NCI-H1417 treated with DMSO at 0.1 percent for 48 hours (cell line): Measurements from ENCODE around the gene TAF1B.

Experiments
- DNase-seq: peaks from one replicate; lab custom pipeline; 2025; lab: John Stamatoyannopoulos, UW

The TAF1B gene

DNA sequence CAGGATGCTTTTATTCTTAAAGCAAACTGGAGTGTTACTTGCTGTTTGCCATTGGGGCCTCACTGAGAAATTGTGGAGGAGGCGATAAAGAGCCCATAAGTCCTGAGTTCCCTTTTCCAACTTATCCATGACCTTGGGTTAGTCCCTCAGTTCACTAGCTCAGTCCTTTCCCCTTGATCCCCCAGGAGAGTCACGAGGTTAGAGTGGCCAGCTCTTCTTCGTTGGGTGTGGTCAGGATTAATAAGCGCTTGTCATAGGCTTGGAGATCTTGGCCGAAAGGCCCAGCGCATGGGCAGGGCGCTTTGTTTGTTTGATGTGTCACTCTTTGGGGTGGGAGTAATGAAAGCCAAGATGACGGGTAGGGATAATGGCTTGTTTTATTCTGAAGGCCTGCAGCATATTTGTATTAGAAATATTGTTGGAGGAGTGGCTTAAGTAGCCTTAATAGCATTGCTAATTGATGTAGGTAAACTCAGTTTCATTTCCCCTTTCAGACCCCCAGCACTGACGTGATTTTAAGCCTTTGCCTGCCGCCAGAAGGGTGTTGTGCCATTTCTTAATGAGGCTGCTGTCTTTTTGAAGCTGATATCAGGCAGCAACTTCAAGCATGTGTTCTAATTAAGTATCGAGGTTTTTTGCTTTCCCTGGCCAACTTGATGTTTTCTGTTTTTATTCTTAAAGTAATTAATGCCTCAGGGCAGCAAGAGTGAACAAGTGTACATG is 123.9 kb downstream of the TAF1B start:
- DNase-seq, result no peak

DNA sequence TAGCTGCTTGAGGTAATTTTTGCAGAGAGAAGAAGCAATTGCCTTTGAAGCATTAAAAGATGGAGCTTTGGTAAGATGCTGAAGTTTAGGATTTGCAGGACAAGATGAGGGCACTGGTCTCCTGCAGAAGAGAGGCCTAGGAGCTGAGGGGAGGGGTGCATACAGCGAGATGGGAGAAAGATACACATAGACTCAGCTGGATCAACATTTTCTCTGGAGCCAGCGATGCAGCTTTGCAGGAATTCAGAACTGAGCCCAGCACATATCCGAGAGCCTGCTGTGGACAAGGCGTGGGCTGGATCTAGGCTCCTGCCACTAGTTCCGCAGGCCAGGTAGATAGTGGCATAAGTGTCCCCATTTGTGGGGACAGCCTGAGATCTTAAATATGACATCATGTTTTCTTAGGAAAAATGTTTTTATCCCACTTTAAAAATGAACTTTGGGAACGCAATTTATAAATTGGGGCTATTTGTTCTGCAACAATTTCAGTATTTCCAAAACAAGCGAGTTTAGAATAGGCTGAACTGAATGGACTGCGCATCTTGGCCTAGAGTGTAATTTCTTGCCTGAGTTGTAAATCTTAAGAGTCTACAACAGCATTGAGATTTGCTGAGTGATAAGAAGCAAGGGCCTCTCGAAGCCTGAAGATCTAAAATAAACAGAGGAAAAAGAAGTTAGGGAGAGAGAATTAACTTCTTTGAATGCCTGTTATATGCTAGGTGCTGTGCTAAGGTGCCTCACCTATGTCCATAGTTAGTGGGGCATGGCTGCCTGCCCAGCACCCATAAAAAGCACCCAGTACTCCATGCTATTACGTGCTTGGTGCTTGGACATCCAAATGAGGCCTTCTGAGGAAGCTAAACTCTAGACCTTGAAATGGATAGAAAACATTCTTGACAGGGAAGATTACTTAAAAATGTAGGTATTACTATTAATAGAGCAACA is 125.6 kb downstream of the TAF1B start:
- DNase-seq, result no peak

DNA sequence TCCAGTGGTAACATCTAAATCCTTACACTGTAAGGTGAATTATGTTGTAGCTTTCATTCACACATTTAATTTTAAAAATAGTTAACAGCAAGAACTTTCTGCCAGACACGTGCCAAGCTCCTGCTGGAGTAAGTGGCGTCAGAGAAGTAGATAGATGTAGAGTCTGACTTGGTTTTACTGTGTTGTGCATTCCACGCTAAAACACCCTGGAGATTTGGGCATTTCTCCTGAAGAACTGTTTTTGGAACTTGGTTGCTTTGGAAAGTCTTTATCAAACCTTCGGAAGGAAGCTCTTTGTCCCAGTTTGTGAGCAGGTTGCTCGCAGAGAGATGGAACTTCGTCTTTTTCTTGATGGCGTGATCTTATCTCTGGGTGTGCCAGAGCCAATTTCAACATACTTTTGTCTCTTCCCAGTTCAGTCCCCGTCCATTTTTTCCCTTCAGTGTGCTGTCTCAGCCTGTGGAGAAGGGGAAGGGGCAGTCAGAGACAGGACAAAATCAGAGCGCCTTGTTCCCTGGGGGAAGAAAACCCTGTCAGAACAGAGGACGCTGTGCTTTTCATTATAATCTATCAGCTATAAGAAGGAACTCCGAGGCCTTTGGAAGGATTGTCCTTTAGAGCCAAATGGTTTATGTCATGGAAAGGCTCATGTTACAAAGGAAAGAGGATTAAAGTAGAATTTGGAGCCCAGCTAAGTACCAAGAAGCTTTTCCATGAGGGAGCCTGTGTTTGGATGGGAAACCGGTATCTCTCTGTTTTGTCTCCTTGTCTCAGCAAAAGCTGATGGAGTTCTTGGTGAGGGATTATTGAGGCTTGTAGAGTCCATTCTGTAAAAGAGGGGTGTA is 127.1 kb downstream of the TAF1B start:
- no peak for DNase-seq

- no peak for DNase-seq
Measured at GRCh38 chr2:9971105-9971818, 128.0 kb downstream of the TAF1B start.

GRCh38 chr2:9971890-9972289 is 128.6 kb downstream of the TAF1B start:
- DNase-seq, result no peak

DNA sequence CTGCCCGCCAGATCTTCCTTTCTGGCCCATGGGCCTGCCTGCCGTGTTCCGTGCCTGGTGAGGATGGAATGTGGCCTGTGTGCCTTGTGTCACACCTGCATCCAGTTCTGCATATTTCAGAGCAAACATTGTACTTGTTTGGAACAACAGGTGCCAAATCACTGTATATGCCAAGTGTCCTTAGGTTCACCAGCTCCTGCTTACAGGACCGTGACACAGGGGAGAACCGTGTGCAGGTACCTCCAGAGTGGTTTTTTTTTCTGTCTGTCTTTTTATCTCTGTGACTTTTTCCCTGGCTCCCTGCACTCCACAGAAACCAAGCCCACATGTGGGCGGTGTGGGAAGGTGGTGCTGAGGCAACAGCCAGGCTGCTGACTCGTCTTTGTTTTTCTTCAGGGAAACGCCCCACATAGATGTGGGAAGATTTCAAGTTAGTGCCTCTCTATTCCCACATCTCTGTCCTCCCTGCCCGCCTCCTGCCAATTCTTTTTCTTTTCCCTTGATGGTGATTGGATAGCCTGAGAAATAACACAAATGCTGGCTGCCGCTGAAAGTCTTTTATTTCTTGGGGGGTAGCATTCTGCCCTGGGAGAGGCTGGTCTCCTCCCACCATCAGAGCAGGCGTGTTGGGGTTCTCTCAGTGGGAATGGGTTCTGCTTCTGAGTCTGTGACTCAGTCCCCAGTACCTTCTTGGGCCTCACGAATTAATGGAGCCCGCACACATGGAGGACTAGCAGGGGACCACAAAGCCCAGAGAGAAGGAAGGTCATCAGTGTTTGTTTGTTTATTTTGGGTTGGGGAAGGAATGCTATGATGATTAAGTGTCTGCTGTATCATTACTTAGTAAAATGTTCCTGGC is 129.6 kb downstream of the TAF1B start:
- no peak for DNase-seq

DNA sequence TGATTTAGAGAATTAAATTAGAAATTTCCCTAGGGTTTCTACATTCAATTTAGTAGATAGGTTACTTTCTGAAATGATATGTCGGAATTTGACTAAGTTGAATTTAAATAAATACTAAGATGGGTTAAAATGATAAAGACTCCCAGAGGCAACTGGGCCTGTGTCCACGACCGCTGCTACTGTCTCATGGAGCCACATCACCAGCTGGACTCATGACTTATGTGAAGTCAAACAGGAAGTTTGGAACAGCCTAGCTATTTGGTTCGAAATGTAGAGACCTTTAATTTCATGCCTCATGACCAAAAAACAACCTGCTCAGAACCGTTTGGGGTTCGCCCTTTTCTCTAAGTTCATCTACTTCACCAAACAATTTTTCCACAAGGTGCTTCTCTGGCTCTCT is 130.4 kb downstream of the TAF1B start:
- no peak for DNase-seq

DNA sequence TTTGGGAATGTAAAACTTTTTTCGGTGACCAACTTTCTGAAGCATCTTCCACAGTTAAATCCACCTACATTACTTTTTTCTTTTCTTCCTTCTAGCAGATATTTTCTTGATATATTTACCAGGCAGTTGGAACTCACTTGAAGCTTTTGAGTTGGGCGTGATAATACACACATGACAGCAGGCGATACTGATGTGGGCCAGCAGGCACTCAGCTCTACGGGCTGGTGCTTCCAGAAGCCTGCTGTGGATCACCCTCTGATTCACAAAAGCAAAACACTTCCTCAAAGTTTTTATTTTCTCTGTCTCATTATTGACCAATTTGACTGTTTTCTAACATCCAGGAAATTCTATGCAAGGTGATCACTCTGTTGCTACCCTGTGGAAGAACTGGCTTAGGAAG is 131.1 kb downstream of the TAF1B start:
- no peak for DNase-seq

DNA sequence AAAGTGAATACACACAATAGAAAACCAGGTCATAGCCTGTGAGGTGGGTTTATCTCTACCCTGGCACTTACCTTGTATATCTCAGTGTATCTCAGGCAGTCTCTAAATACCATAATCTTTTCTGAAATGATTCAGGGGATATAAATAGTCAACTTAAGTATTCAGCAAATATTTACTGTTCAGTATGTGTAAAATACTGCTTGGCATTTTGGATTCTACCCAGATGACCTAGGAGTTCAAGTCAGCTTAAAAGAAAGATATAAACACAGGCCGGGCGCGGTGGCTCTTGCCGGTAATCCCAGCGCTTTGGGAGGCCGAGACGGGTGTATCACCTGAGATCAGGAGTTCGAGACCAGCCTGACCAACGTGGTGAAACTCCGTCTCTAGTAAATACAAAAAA is 132.1 kb downstream of the TAF1B start:
- DNase-seq, result no peak

GRCh38 chr2:9975805-9976447 is 132.7 kb downstream of the TAF1B start:
- DNase-seq, result no peak

- no peak for DNase-seq
Measured at GRCh38 chr2:9979977-9980376, 136.7 kb downstream of the TAF1B start.

- no peak for DNase-seq
Measured at GRCh38 chr2:9980520-9980919, 137.2 kb downstream of the TAF1B start.

DNA sequence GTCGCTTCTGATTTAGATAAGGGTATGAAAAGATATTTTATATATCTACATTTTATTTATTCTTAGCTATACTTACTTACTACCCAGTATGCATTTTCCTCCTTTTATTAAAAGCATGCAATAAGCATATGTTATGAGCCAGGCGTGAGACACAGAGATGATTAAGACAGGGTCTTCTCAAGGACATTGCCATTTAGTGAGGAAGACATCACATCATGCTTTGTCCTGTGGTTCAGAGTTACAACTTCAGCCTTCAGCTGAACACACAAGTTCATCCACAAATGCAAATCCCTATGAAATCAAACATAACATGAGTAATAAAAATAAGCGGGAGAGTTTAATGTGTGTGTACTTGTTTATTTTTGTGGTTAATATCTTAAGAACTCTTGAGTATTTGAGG is 138.4 kb downstream of the TAF1B start:
- no peak for DNase-seq

DNA sequence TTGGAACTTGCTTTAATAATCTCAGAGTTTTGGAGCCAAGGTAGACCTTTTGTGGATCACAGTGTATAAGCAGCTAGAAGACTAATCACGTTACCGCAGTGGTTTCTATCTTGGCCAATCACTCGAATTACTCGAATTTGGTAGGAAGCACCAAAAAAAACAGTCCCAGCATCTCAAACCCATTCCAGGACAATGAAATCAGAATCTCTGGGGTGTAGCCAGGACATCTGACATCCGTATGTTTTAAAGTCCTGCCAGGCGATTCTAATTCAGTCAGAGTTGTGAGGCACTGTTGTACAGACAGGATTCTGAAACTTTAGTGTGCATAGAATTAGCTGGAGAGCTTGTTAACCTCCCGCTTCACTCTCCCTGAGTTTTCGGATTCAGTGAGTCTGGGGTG is 139.0 kb downstream of the TAF1B start:
- no peak for DNase-seq

DNA sequence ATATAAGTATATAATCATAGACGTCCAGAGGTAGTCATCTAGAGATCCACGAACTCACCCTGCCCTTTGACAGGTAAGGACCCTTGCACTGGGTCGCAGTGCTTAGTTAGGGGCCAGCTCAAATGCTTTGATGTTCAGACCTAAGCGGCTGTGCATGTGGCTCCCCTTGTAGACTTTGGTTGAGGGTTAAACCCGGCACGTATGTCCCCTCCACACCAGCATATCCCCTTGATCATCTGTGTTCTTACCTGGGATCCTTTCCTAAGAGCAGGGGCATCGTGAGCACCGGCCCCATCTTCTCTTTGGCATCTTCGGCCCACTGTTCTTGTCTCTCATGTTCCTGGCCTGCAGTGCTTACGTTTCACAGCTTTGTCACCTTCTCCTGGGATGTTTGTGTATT is 139.6 kb downstream of the TAF1B start:
- no peak for DNase-seq

DNA sequence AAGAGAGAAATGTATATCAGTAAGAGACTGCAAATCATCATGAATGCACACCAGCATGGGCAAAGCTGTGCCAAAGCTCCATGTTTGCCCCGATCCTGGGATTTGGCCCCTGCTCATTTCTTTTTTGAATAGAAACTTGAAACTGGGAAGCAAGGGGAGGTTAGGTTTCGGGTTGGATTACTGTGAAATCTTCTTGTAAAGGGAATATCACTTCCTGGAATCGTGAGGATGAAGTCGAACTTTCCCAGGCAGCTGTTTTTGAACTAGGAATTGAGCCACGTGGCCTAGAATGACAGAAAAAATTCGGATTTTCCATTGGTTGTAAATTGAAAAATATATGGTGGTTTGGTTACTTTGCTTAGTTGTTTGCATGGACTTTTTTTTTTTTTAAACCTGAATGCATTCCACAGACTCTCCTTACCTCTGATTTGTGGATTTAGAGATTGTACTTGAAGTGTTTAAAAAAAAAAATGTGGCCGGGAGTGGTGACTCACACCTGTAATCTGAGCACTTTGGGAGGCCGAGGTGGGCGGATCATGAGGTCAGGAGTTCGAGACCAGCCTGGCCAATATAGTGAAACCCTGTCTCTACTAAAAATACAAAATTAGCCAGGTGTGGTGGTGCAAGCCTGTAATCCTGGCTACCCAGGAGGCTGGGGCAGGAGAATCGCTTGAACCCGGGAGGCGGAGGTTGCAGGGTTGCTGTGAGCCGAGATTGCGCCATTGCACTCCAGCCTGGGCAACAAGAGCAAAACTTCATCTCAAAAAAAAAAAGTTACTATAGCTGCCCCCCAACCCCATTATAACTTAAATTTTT is 140.3 kb downstream of the TAF1B start:
- no peak for DNase-seq
